ENCODE data around the gene ANP32A. TPM values are rescaled to one million over a fixed set of nuclear protein-coding genes. Genes with fewer than 3 reads are reported as not detected.

ANP32A gene
- total RNA-seq, 4 donors from 2014 or later, result 27.1 to 55.8 (median 50.6) TPM

GRCh38 chr15:68792901-68793766 lies 27.6 kb downstream of the ANP32A start:
- Histone ChIP-seq H3K27ac (peak overlapping the region; percentile 80 to 93 (median 90)), H3K27me3 (no peaks in the 10 kb centered on the region), H3K4me3 (peak overlapping the region in 1 of 4 donors; percentile 19), H3K9me3 (no peaks in the 10 kb centered on the region), H3K4me1 (peaks cover 86 to 90% of the 10 kb centered on the region in 2 donors), H3K36me3 (no peaks in the 10 kb centered on the region)
- no peak for TF ChIP-seq POLR2A (IDR thresholded peaks at IDR 0.05)
- TF ChIP-seq, protein P1, sequence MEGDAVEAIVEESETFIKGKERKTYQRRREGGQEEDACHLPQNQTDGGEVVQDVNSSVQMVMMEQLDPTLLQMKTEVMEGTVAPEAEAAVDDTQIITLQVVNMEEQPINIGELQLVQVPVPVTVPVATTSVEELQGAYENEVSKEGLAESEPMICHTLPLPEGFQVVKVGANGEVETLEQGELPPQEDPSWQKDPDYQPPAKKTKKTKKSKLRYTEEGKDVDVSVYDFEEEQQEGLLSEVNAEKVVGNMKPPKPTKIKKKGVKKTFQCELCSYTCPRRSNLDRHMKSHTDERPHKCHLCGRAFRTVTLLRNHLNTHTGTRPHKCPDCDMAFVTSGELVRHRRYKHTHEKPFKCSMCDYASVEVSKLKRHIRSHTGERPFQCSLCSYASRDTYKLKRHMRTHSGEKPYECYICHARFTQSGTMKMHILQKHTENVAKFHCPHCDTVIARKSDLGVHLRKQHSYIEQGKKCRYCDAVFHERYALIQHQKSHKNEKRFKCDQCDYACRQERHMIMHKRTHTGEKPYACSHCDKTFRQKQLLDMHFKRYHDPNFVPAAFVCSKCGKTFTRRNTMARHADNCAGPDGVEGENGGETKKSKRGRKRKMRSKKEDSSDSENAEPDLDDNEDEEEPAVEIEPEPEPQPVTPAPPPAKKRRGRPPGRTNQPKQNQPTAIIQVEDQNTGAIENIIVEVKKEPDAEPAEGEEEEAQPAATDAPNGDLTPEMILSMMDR (IDR thresholded peaks at IDR 0.05 in 4 of 5, conservative IDR thresholded peaks at IDR 0.05 in 1 of 5), result no peak
- intact Hi-C loops (cut with DNase I; ENCODE audit: low total_unique reads), result no loop called here
- in situ Hi-C loops (cut with MboI; ENCODE audit: low sequenced_read_pairs in 4 of 4), result no loop called here
- ATAC-seq, result peak; percentile 22 to 29
- peak; percentile 48 to 57 for DNase-seq

GRCh38 chr15:68791431-68792283 lies 29.0 kb downstream of the ANP32A start:
- H3K27ac ChIP-seq, result peak overlapping the region in 3 of 4 donors; percentile 90 to 93 (median 91)
- intact Hi-C loops (cut with DNase I; ENCODE audit: low total_unique reads), result no loop called here
- no peak for ATAC-seq

GRCh38 chr15:68790910-68791309 lies 29.8 kb downstream of the ANP32A start:
- Histone ChIP-seq H3K36me3 (no peaks in the 10 kb centered on the region), H3K27ac (peak overlapping the region in 3 of 4 donors; percentile 14 to 51 (median 30)), H3K4me3 (no peak overlapping the region), H3K9me3 (no peaks in the 10 kb centered on the region), H3K27me3 (no peaks in the 10 kb centered on the region), H3K4me1 (peaks cover 72 to 81% of the 10 kb centered on the region in 2 donors)
- DNase-seq, result no peak
- no peak for TF ChIP-seq POLR2A (IDR thresholded peaks at IDR 0.05)
- TF ChIP-seq, protein P1 (IDR thresholded peaks at IDR 0.05 in 4 of 5, conservative IDR thresholded peaks at IDR 0.05 in 1 of 5), result no peak
- in situ Hi-C loops (cut with MboI; ENCODE audit: low sequenced_read_pairs in 4 of 4), result no loop called here
- intact Hi-C loops (cut with DNase I; ENCODE audit: low total_unique reads), result no loop called here
- no peak for ATAC-seq

More at GRCh38 chr15:68791431-68792283, 29.0 kb downstream of the ANP32A start:
- Histone ChIP-seq H3K36me3 (no peaks in the 10 kb centered on the region), H3K27me3 (no peaks in the 10 kb centered on the region), H3K4me1 (peaks cover 79 to 83% of the 10 kb centered on the region in 2 donors), H3K9me3 (no peaks in the 10 kb centered on the region), H3K4me3 (no peak overlapping the region)
- no peak for DNase-seq
- TF ChIP-seq, protein P1 (IDR thresholded peaks at IDR 0.05 in 4 of 5, conservative IDR thresholded peaks at IDR 0.05 in 1 of 5), result no peak
- no peak for TF ChIP-seq POLR2A (IDR thresholded peaks at IDR 0.05)
- in situ Hi-C loops (cut with MboI; ENCODE audit: low sequenced_read_pairs in 4 of 4), result no loop called here

- H3K27ac ChIP-seq, result peak overlapping the region; percentile 14 to 51 (median 40)
- in situ Hi-C loops (cut with MboI; ENCODE audit: low sequenced_read_pairs in 4 of 4), result no loop called here
- H3K4me1 ChIP-seq, result peaks cover 66 to 74% of the 10 kb centered on the region in 2 donors
- ATAC-seq, result no peak
- H3K9me3 ChIP-seq, result no peaks in the 10 kb centered on the region
- no peak overlapping the region for H3K4me3 ChIP-seq
- DNase-seq, result no peak
- intact Hi-C loops (cut with DNase I; ENCODE audit: low total_unique reads), result no loop called here
- TF ChIP-seq POLR2A (IDR thresholded peaks at IDR 0.05), result no peak
- TF ChIP-seq, protein P1 (IDR thresholded peaks at IDR 0.05 in 4 of 5, conservative IDR thresholded peaks at IDR 0.05 in 1 of 5), result no peak
- peaks cover 0 to 4% of the 10 kb centered on the region in 2 donors for H3K36me3 ChIP-seq
- H3K27me3 ChIP-seq, result no peaks in the 10 kb centered on the region
These were observed 30.5 kb downstream of the ANP32A start for GRCh38 chr15:68790242-68790575.
